ENCODE data around the gene KDM4E.

Gene KDM4E

DNA sequence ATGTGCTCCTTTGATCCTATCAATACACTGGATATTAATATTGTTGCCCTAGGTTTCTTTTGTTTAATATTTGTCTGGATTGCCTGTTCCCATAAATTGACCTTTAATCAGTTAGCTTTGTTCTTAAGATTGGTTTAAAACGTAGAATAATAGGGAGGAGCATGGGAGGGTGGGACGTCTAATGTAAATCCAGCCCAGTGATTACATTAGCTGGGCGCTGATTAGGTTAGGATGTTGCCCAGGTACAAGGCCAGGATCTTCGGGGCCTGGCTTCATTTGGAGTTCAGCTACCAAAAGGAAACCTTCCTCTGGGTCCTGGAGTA, 41.6 kb downstream of the KDM4E start, which contains the start of gene SRSF8:
Gene SRSF8 (plus strand): TSS at position 204 of the 323 bp plus-strand sequence. CDS start 308 bp downstream, outside the sequence.
- DNase-seq (ENCODE audit: low spot score), result peak; percentile 28

DNA sequence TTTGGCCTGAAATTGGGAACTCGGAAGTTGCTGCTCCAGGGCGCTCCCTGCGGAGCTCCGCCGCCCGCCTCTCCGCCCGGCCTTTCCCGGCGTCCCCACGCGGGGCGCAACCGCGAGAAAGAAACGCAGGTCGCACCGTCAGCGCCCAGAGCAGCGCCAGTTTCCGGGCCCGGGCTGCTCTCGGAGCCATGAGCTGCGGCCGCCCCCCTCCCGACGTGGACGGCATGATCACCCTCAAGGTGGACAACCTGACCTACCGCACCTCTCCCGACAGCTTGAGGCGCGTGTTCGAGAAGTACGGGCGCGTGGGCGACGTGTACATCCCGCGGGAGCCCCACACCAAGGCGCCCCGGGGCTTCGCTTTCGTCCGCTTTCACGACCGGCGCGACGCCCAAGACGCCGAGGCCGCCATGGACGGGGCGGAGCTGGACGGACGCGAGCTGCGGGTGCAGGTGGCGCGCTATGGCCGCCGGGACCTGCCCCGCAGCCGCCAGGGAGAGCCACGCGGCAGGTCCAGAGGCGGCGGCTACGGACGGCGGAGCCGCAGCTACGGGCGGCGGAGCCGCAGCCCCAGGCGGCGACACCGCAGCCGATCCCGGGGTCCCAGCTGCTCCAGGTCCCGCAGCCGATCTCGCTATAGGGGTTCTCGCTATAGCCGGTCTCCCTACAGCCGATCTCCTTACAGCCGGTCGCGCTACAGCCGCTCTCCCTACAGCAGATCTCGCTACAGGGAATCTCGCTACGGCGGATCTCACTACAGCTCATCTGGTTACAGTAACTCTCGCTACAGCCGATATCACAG, 42.2 kb downstream of the KDM4E start:
- TF ChIP-seq, protein P1, sequence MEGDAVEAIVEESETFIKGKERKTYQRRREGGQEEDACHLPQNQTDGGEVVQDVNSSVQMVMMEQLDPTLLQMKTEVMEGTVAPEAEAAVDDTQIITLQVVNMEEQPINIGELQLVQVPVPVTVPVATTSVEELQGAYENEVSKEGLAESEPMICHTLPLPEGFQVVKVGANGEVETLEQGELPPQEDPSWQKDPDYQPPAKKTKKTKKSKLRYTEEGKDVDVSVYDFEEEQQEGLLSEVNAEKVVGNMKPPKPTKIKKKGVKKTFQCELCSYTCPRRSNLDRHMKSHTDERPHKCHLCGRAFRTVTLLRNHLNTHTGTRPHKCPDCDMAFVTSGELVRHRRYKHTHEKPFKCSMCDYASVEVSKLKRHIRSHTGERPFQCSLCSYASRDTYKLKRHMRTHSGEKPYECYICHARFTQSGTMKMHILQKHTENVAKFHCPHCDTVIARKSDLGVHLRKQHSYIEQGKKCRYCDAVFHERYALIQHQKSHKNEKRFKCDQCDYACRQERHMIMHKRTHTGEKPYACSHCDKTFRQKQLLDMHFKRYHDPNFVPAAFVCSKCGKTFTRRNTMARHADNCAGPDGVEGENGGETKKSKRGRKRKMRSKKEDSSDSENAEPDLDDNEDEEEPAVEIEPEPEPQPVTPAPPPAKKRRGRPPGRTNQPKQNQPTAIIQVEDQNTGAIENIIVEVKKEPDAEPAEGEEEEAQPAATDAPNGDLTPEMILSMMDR (IDR thresholded peaks at IDR 0.05; ENCODE audit: extremely low read depth, missing control alignments), result peak; percentile 54
- peak; percentile 64 for DNase-seq (ENCODE audit: low spot score)

More for the DNA sequence above, 41.6 kb downstream of the KDM4E start, which contains the start of gene SRSF8:
- TF ChIP-seq, protein P1 (IDR thresholded peaks at IDR 0.05; ENCODE audit: extremely low read depth, missing control alignments), result no peak

DNA sequence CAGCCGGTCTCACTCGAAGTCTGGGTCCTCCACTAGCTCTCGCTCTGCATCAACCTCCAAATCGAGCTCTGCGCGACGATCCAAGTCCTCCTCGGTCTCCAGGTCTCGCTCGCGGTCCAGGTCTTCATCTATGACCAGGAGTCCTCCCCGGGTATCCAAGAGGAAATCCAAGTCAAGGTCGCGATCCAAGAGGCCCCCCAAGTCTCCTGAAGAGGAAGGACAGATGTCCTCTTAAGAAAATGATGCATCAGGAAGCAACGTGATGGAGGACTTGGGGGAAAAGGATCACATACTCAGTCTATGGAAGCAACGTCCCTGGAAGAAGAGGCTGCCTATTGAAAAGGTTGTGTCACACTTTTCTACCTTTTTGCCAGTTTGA, 42.8 kb downstream of the KDM4E start:
- DNase-seq (ENCODE audit: low spot score), result no peak
- TF ChIP-seq, protein P1 (IDR thresholded peaks at IDR 0.05; ENCODE audit: extremely low read depth, missing control alignments), result no peak

DNA sequence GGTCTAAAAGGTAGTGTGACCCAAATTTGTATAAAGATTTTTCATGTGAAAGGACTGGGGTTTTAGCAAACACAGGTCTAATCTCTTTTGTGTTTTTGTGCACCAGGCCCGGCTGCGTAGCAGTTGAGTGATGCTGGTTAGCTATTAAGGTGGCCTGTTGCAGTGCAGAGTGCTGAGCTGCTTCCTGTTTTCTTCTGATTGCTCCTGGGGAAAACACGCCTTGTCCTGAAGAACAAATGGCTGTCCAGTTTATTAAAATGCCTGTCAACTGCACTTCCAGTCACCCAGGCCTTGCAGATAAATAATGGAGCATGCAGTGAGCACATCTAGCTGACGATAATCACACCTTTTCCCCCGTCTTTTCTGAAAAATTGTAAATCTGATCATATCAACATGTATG, 43.5 kb downstream of the KDM4E start:
- DNase-seq (ENCODE audit: low spot score), result peak; percentile 77
- TF ChIP-seq, protein P1 (IDR thresholded peaks at IDR 0.05; ENCODE audit: extremely low read depth, missing control alignments), result no peak

DNA sequence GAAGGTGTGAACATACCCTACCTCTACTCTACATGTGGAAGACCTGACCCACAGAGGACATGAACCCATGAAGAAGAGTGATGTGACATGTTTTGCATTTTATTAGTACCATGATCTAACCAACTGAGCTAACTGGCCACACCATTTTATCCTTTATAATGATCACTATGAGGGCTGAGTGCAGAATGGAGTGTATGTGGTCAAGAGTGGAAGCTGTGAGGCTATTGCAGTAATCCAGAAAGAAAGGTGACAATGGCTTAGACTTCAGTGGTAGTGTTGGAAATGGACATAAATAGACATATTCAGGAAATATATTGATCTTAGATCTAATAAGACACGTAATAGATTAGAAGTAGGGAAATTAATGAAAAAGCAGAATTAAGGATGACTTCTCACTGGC, 45.4 kb downstream of the KDM4E start:
- TF ChIP-seq, protein P1 (IDR thresholded peaks at IDR 0.05; ENCODE audit: extremely low read depth, missing control alignments), result no peak
- no peak for DNase-seq (ENCODE audit: low spot score)

DNA sequence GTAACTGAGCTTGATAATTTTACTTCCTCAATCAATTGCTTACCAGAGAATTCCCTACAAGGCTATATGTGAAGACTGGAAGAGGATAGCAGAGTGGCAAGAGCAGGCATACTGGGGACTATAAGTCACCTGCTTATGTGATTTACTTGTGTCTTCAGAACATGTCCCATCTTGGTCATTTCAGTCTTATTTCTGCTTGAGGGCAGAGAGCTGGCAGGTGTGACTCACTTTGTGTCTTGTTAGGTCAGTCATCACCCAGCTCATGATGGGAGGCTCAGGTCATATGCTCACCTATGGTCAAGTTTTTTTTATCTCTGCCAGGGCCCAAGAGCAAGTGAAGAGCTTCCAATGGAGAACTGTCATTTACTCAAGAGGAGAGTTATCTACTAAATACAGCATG, 47.9 kb downstream of the KDM4E start:
- DNase-seq (ENCODE audit: low spot score), result no peak

More for the DNA sequence above, 47.9 kb downstream of the KDM4E start:
- TF ChIP-seq, protein P1 (IDR thresholded peaks at IDR 0.05; ENCODE audit: extremely low read depth, missing control alignments), result no peak

Data from GM20000 (cell line).